Right hindlimb (tissue), 1 donor: Measurements from ENCODE around the gene CLTCL1.
"Not testable (repeated sequence)": the region's sequence is repeated elsewhere in the genome, so short reads cannot be mapped to it uniquely, and the experiment has no call there.

Experiments
- DNase-seq: peaks from one replicate; pipeline ENCODE4 v3.0.0-alpha.2; 2018

The CLTCL1 gene

DNA sequence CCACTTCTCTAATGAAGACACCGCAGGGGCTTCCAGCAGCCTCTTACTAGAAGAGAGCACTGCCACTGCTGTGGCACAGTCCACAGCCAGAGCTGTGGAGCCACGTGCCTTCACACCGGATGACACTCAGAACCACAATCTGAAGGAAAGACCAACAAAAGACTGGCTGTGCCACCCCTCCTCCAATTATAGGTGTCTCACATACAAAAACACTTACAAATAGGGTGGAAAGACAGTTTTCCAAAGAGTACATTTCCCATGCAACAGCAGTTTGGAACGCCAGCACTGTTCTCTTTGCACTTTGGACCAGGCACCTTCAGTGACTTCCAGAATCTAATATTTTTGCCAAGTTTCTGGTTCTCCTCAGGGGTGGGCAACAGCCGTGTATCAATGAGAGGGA, 74.9 kb downstream of the CLTCL1 start:
- DNase-seq: no peak

DNA sequence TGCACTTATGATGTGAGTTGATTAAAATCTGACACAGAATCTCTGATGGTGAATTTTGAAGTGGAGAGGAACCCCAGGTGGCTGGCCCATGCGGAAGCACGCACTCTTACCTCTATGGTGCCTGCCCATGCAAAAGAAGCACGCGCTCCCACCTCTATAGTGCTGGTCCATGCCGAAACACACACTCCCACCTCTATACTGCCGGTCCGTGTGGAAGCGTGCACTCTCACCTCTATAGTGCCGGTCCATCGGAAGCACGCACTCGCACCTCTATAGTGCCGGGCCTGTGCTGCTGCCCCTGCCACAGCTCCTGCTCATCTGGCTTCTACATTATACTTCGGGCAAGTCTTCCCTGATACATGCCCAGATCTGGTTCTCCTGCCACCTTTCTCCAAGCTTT, 76.2 kb downstream of the CLTCL1 start:
- DNase-seq: no peak

DNA sequence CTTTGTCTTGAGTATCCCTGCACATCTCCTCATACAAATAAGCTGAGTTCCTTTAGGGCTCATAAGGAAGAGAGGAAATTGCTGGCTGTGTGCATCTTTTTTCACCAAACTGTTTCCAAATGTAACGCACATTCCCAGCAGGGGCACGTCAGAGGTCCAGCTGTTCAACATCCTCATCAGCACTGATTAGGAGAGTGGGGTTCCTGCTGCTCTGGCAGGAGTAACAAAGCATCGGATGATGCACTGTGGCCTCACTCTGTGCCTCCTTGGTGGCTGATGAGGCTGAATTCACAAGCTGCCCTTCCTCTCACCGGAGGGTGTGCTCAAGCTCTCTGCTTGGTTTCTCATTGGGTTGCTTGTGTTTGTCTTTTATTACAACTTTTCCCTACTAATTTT, 77.4 kb downstream of the CLTCL1 start:
- no peak for DNase-seq

DNA sequence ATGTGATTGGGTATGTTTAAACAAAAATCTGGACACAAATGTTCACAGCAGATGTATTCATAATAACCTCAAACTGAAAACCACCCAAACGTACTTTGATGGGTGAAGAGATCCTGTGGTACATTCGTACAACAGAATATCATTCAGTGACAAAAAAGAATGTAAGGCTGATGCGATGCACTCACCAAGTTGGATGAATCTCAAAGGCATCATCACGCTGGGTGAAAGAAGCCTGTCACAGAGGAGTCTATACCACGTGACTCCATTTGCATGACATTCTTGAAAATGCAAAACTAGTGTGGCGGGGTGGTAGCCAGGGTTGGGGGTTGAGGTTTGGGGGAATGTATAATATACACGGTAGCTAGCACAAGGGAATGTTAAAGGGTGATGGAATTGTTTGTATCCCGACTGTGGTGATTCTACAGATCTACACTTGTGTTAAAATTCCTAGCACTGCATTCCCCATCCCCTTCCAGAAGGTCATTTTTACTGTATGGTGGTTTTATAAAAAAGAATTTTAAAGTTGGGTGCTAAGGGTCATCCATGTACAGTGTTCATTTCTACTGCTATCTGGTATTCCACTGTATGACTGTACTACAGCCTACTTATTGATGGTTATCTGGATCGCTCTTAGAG, 78.0 kb downstream of the CLTCL1 start:
- no peak for DNase-seq

DNA sequence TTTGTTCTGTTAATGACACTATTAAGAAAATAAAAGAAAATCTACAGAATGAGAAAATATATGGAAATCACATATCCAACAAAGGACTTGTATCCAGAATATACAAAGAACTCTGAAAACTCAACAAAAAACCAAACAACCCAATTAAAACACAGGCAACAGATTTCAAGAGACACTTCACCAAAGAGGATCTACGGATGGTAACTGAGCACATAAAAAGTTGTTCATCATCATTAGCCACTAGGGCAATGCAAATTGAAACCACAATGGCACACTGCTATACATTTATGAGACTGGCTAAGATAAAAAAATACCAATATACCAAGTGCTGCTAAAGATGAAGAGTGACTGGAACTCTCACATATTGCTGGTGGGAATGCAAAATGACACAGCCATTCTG, 78.5 kb downstream of the CLTCL1 start:
- no peak for DNase-seq

DNA sequence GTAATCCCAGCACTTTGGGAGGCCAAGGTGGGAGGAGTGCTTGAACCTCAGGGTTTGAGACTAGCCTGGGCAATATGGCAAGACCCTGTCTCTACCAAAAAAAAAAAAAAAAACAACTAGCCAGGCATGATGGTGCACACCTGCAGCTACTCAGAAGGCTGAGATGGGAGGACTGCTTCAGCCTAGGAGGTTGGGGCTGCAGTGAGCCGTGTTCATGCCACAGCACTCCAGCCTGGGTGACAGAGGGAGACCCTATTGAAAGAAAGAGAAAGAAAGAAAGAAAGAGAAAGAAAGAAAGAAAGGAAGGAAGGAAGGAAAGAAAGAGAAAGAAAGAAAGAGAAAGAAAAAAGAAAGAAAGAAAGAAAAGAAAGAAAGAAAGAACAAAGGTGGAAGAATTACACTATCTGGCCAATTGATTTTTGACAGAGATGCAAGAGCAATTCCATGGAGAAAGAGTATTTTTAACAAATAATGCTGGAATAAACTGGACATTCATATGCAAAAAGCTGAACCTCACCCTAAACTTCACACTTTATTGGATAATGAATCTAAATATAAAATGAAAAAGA, 79.1 kb downstream of the CLTCL1 start:
- DNase-seq: no peak

DNA sequence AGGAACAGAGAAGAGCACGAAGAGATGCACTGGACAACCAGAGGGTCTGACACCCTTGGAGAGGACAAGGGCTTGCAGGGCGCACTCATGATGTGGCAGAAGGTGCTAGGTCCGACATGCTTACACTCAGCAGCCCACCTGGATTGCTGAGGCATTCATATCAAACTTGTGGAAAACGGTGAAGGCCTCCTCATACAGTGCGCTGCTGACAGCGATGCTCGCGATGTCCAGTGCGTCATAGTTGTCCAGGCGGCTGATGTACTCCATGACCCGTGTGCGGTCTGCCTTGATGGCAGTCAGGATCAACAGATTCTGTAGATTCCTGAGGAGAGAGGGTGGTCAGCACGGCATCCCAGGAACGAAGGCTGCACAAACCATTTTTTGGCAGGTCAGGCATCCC, 81.3 kb downstream of the CLTCL1 start:
- DNase-seq: no peak

DNA sequence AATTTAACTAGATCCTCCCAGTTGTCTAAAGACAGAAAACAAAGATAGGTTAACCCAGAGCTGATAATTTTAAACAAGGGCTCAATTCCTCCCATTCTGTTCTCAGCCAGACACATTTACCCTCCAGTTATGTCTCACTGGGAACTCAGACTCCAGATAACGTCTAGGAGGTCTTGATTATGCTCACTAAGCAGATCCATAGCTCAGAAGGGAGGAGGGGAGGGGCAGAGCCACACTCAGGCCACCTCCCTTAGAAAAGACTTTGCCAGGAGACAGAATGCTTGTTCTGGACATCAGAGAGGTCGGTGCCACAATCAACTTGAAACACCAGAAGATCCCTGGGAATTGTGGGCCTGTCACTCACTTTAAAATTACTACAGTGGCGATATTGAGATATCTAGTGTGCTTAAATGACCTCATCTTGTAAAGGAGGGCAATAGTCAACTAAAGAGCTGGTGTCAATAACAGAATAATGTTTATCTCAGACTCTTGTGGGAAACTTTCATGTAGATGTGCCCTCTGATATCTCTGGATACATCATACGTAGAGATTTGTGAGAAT, 83.2 kb downstream of the CLTCL1 start:
- DNase-seq: no peak

DNA sequence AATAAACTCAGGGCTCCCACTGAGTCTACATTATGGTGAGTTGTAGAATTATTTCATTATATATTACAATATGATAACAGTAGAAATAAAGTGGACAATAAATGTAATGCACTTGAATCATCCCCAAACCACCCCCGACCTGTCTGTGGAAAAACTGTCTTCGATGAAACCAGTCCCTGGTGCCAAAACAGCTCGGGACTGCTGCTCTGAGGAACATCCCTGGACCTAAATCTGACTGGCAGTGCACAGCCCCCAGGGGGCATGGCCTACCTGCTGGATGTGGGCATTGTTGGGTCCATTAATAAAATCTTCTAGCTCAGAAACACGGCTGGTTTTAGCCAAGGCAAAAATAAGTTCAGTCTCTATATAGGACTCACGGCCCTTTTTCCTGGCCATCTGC, 83.6 kb downstream of the CLTCL1 start:
- no peak for DNase-seq

DNA sequence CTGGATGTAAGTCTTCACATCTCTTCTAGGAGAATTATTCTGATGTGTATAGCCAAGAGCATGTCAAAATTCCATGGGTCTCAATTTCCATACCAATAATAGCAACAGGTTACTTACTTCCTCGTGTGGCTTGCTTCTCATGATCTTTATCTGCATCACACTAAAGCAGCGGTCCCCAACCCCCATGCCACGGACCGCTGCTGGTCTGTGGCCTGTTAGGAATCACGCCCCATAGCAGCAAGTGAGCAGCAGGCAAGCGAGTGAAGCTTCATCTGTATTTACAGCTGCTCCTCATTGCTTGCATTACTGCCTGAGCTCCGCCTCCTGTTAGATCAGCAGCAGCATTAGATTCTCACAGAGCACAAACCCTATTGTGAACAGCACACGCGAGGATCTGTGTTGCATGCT, 84.1 kb downstream of the CLTCL1 start:
- DNase-seq: no peak

DNA sequence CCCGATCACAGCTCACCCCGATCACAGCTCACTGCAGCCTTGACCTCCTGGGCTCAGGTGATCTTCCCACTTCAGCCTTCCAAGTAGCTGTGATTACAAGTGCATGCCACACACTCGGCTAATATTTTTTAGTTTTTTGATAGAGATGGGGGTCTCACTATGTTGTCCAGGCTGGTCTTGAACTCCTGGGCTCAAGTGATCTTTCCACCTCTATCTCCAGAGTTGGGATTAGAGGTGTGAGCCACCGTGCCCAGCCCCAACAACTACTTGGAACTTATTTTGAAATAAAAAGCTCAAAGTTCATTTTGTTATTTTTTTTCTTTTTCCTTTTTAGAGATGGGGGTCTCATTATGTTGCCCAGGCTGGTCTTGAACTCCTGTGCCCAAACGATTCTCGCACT, 85.2 kb downstream of the CLTCL1 start:
- DNase-seq: no peak

DNA sequence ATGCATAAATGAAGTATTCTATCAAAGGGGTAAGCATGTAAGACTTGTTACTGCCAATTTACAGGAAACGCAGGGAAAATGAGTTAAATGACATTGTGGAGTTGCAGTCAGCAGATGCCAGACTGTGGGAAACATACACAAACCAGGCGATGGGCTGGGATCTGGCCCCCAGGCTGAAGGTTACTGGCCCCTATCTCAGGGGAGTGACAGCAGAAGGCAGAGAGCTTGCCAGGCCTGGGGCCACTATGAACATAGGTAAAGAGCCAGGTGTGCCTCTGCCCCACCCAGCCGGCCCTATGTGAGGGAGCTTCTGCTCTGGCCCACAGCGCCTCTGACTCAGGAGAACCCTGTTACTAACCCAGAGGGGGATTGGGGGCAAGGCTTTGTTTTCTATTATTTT, 86.9 kb downstream of the CLTCL1 start:
- no peak for DNase-seq

DNA sequence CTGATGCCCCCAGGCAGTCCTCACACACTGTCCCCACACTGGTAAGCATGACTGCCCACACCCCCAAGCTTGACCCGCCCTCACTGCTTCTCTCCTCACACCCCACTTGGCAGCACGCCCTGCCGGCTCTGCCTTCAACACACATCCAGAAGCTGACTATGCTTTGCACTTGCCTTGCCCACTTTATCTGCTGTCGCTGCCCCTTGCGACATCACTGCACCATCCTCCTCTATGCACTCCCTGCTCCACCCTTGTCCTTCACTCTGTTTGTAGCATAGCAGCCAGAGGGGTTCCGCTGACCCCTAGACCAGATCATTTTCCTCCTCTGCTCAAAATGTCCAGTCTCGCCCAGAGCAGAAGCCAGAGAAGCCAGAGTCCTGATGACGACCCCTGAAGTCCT, 87.7 kb downstream of the CLTCL1 start:
- DNase-seq: no peak

DNA sequence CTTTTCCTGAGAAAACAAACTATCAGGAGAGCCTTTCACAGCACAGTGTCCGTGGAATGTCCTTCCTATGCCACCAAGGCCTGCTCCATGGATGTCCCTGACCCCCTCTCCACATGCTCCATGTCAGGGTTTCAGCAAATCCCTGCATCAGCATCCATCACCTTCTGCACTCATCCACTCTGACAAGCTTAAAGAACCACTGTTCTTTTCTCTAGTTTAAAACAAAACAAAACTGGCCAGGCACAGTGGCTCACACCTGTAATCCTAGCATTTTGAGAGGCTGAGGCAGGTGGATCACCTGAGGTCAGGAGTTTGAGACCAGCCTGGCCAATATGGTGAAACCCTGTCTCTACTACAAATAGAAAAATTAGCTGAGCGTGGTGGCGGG, 88.7 kb downstream of the CLTCL1 start:
- not testable (repeated sequence) for DNase-seq

DNA sequence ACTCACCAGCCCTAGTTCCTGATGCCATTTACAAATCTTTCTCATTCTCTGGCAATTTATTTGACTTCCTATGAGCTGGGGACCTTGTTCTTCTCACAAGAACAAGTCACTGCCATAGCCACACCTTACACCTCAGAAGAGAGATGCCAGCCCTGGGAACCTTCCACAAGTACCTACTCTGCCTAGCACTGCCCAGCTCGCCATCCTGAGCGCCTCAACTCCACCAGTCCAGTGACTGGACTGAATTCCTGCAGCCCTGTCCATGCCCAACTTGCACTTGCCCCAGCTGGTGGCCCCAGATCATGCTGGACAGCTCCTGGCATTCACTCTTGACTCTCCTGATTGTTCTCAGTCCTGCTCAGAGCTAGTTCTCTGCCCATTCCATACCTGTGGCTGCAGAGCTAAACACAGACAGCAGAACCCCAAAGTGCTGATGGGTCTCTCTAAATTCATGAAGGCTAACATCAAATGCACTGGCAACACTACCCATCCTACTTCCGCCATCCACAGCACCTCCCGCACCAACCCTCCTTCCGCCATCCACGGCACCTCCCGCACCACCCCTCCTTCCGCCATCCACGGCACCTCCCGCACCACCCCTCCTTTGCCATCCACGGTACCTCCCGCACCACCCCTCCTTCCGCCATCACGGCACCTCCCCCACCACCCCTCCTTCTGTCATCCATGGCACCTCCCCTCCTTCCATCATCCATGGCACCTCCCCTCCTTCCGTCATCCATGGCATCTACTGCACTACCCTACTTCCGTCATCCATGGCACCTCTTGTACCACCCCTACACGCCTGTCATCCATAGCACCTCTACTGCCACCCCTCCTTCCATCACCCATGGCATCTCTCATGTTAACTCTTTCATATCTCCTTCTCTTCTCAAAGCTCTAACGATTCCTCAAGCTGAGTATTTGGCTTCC, 89.4 kb downstream of the CLTCL1 start:
- no peak for DNase-seq

DNA sequence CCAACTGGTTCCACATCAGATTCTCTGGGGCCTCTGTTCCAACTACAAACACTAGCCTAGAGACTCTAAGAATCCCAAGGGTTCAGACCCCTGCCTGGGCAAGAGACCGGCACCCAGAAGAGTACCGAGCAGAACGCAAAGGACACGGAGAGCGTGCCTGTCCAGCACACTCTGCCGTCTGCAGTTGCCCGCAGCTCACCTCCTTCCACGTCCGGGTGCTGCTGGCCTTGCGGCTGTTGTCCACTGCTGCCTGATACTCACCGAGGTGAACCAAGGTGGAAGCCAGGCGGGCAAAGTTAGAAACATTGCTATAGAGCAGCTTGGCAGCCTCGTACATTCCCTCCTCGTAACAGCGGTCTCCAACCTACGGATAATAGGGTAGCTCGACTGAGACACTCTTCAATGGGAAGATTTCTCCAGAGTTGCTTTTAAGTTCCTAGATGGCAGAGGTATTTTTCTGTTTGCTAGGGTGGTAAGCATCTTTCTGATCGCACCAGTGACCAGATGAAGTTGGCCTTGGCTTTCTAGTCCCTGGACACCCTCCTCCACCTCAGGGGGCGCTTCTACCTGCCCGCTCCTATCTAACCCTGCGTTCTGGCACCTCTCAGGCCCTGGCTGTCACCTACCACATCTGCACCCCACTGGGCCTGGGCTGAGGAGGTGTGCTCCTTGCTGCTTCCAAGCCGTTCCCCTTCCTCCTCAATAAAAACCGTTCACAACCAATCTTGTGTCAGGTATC, 90.2 kb downstream of the CLTCL1 start:
- DNase-seq: no peak

DNA sequence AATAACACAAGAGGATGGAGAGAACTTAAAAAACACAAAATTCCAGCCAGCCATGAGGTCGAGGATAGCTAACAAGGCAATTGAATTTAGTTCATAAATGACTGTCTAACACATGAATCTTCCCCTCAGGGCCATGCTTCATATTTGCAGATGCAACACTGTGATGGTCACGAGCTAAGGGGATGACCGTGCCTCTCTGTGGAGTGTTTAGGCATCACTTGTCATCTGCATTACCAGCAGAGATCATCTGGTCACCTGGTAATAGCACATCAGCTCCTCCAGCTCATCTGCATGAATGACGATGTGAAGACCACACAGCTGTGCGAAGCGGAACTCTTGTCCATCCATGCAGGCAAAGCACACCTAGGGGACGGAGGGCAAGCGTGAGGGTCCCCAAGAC, 92.0 kb downstream of the CLTCL1 start:
- no peak for DNase-seq

DNA sequence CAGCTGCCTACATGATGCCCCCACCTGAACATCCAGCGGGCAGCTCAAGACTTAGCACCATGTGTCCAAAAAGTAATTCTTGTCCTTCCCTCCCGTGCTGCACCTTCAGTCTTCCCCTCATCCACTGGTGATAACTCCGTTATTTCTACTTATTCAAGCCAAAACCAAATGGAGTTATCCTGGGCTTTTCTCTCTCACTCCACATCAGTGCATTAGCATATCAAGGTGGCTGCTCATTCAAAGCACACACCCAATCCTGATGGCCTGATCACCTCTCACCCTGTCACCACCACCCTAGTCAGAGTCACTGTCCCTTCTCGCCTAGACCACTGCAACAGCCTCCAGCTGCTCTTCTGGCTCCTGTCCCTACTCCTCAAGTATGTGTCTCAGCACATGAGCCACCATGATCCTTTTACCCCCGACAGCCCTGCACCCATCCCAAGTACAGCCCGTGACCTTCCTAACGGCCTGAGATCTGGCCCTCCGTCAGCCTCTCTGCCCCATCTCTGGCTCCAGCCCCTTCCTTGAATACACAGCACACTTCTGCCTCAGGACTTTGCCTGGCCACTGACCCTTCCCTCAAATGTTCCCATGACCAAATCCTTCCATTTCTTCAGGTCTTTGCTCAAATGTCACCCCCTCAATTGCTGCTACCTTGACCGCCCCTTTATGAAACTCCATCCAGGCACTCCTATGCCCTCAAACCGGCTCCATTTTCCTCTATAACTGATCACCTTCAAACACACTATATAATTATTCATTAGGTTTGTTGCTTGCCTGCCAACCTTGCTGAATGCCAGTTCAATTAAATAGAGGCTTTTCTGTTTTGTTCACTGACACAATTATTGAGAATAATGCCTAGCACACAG, 93.3 kb downstream of the CLTCL1 start:
- DNase-seq: no peak

DNA sequence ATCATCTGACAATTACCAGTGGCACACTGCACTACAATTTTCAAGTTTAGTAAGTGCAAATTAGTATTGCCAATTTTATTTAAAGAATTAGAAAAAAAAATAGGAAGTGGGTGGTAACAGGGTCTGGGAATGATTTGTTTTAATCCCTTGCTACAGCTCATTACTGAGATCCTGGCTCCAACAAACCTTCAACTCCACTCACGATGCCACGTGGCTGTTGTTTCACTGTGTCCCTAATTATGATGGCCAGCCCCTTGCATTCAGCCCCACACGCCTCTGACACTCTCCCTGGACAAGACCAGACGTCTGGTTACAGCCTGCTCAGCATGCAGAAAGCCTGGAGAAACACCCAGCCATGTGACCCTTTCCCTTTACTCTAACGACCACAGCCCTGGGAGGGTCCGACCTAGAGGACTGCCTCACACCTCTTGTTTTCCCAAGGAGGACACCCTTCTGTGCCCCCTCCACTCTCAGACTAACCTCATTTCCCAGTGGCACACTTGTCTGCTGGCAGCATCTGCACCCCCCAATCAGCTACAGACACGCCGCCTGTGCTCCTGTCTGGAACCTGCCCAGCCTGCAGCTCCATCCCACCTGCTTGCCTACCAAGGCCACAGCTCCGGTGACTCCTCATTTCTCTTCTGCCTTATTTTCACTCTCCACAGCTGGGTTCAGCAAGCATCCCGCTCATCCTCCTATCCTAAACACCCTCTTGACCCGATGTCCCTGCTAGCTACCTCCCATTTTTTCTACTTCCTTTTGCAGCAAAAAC, 94.5 kb downstream of the CLTCL1 start:
- DNase-seq: no peak

DNA sequence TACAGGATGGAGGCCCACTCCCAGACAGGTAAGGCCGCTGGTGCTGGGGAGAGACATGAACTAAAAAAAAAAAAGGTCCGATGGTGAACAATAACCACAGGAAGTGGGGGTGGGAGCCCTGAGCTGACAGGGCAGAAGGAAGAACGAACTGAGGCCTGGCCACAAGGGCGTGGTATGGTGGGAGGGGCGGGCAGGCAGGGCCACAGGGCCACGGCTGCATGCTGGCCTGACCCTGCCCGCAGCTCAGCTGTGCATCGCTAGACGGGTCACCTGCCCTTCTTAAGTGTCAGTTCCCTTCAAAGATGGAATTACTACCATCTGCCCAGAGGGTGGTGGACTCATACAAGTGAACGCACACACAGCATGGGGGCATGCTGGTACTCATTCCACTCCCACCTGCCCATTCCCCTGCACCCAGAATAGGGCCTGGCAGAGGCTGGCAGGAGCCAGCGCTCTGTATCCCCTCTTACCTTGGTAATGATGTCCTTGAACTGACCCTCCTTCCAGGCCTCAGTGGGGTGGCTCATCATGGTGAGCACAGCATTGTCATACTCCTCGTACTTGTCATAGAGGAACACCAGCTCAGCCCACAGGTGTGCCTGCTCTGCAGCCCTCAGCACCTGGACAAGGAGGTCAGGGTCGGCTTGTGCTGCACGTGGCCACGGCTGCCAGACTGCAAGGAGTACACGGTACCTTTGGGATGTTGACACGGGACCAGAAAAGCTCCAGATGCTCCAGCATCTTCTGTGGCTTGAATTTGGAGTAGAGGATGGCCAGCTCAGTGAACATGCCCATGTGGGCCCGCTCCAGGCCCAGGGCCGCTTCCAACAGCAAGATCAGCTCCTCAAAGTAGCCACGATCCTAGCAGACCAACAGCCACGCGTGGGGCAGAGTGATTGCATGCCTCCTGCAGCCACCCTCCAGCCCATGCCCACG, 95.5 kb downstream of the CLTCL1 start:
- DNase-seq: no peak
